ENCODE results near the gene COPZ1.
"Not testable (repeated sequence)": the region's sequence is repeated elsewhere in the genome, so short reads cannot be mapped to it uniquely, and the experiment has no call there.

The COPZ1 gene

GRCh38 chr12:54280468-54281260 lies 44.3 kb upstream of the COPZ1 start, which contains the start of gene HNRNPA1:
HNRNPA1 (plus strand) TSS chr12:54280726; CDS start chr12:54280808, 82 bp downstream.
- no peaks in the 10 kb centered on the region for H3K79me1 ChIP-seq (ENCODE audit: low read length)
- H3K79me2 ChIP-seq (ENCODE audit: control insufficient read depth, insufficient read depth, low read length): peaks cover 70% of the 10 kb centered on the region
- peak within 1 kb of the TSS; percentile 92 for H3K23ac ChIP-seq (ENCODE audit: low read length)
- DNase-seq: peak; percentile 100
- peak within 1 kb of the TSS; percentile 93 for H2BK5ac ChIP-seq (ENCODE audit: low read length)
- no peaks in the 10 kb centered on the region for H3K27me3 ChIP-seq (ENCODE audit: insufficient read depth, low read length, poor library complexity)
- H3K4me3 ChIP-seq (ENCODE audit: low read length): peak within 1 kb of the TSS; percentile 98
- H3K56ac ChIP-seq (ENCODE audit: low read length): peak within 1 kb of the TSS; percentile 100
- peaks cover 11% of the 10 kb centered on the region for H3K36me3 ChIP-seq (ENCODE audit: control insufficient read depth, insufficient read depth, low read length)
- H3K18ac ChIP-seq (ENCODE audit: low read length): peak within 1 kb of the TSS; percentile 44
- peak within 1 kb of the TSS; percentile 100 for H3K9ac ChIP-seq (ENCODE audit: low read length)
- no CpG with 5 or more reads among the region's 48 CpGs for WGBS (ENCODE audit: extremely low coverage, insufficient coverage, low lambda C conversion rate)
- H2BK15ac ChIP-seq (replicated peaks; ENCODE audit: low read depth): no peak within 1 kb of the TSS
- H2AK5ac ChIP-seq (ENCODE audit: low read length): peak within 1 kb of the TSS; percentile 98
- peaks cover 3% of the 10 kb centered on the region for H3K4me1 ChIP-seq (ENCODE audit: control insufficient read depth, low read depth, low read length)
- H3K4me2 ChIP-seq (ENCODE audit: low read length): peak within 1 kb of the TSS; percentile 44
- H4K5ac ChIP-seq (ENCODE audit: low read length): peak within 1 kb of the TSS; percentile 92
- H4K8ac ChIP-seq (ENCODE audit: low read depth, low read length): peak within 1 kb of the TSS; percentile 5
- H3K4ac ChIP-seq (ENCODE audit: low read depth, low read length): peak within 1 kb of the TSS; percentile 92
- peak within 1 kb of the TSS; percentile 90 for H3K27ac ChIP-seq (ENCODE audit: low read depth, low read length)
- H2BK120ac ChIP-seq (ENCODE audit: low read depth, low read length): no peak within 1 kb of the TSS

GRCh38 chr12:54281261-54281638 lies 43.7 kb upstream of the COPZ1 start:
- peak overlapping the region; percentile 100 for H3K9ac ChIP-seq (ENCODE audit: low read length)
- peak overlapping the region; percentile 93 for H2BK5ac ChIP-seq (ENCODE audit: low read length)
- H3K79me1 ChIP-seq (ENCODE audit: low read length); DNase-seq; H3K27me3 ChIP-seq (ENCODE audit: insufficient read depth, low read length, poor library complexity); H2BK15ac ChIP-seq (replicated peaks; ENCODE audit: low read depth); H3K4me1 ChIP-seq (ENCODE audit: control insufficient read depth, low read depth, low read length); H2BK120ac ChIP-seq (ENCODE audit: low read depth, low read length): not testable (repeated sequence)
- H3K36me3 ChIP-seq (ENCODE audit: control insufficient read depth, insufficient read depth, low read length): peaks cover 15% of the 10 kb centered on the region
- H3K4me2 ChIP-seq (ENCODE audit: low read length): peak overlapping the region; percentile 44
- H3K18ac ChIP-seq (ENCODE audit: low read length): peak overlapping the region; percentile 44
- peak overlapping the region; percentile 92 for H3K4ac ChIP-seq (ENCODE audit: low read depth, low read length)
- H4K8ac ChIP-seq (ENCODE audit: low read depth, low read length): peak overlapping the region; percentile 5
- H3K79me2 ChIP-seq (ENCODE audit: control insufficient read depth, insufficient read depth, low read length): peaks cover 67% of the 10 kb centered on the region
- peak overlapping the region; percentile 92 for H3K23ac ChIP-seq (ENCODE audit: low read length)
- H2AK5ac ChIP-seq (ENCODE audit: low read length): peak overlapping the region; percentile 98
- no CpG with 5 or more reads among the region's 10 CpGs for WGBS (ENCODE audit: extremely low coverage, insufficient coverage, low lambda C conversion rate)
- peak overlapping the region; percentile 92 for H4K5ac ChIP-seq (ENCODE audit: low read length)
- peak overlapping the region; percentile 100 for H3K56ac ChIP-seq (ENCODE audit: low read length)
- H3K27ac ChIP-seq (ENCODE audit: low read depth, low read length): peak overlapping the region; percentile 76
- H3K4me3 ChIP-seq (ENCODE audit: low read length): peak overlapping the region; percentile 98

GRCh38 chr12:54281694-54282093 lies 43.2 kb upstream of the COPZ1 start:
- not testable (repeated sequence) for H3K4me1 ChIP-seq (ENCODE audit: control insufficient read depth, low read depth, low read length)
- WGBS (ENCODE audit: extremely low coverage, insufficient coverage, low lambda C conversion rate): no CpG with 5 or more reads among the region's 4 CpGs

DNA sequence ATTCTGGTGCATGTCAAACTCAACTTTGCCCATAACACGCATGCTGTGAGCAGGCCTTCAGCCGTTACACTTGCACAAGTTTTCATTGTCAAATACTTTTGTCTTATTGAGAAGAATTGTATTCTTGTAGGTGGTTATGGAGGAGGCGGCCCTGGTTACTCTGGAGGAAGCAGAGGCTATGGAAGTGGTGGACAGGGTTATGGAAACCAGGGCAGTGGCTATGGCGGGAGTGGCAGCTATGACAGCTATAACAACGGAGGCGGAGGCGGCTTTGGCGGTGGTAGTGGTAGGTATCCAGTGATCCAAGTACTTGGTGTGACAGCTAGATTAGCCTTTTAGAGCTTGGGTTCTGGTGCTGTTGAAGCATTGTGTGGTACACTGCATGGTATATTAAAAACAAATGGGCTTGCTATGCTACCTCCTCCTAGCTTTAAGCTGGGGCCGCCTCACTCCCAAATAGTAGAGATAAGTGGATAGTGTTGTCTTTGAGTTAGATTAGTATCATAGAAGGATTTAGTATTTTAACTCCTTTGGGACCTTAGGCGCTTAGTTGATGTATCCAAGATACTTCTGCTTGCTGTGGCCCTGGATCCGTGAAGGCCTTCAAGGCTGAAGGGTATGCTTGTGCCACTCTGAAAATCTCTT lies 41.9 kb upstream of the COPZ1 start:
- Histone ChIP-seq H2BK15ac (replicated peaks; ENCODE audit: low read depth) (no peak overlapping the region), H3K9ac (ENCODE audit: low read length) (peak overlapping the region; percentile 100), H4K8ac (ENCODE audit: low read depth, low read length) (no peak overlapping the region), H3K18ac (ENCODE audit: low read length) (no peak overlapping the region), H2BK5ac (ENCODE audit: low read length) (no peak overlapping the region), H3K27ac (ENCODE audit: low read depth, low read length) (no peak overlapping the region), H3K4me3 (ENCODE audit: low read length) (peak overlapping the region; percentile 30), H3K27me3 (ENCODE audit: insufficient read depth, low read length, poor library complexity) (no peaks in the 10 kb centered on the region), H2AK5ac (ENCODE audit: low read length) (no peak overlapping the region), H3K4me2 (ENCODE audit: low read length) (peak overlapping the region; percentile 63), H2BK120ac (ENCODE audit: low read depth, low read length) (no peak overlapping the region), H3K79me2 (ENCODE audit: control insufficient read depth, insufficient read depth, low read length) (peaks cover 51% of the 10 kb centered on the region), H3K4ac (ENCODE audit: low read depth, low read length) (no peak overlapping the region), H3K23ac (ENCODE audit: low read length) (no peak overlapping the region), H4K5ac (ENCODE audit: low read length) (no peak overlapping the region), H3K4me1 (ENCODE audit: control insufficient read depth, low read depth, low read length) (peaks cover under 1% of the 10 kb centered on the region), H3K36me3 (ENCODE audit: control insufficient read depth, insufficient read depth, low read length) (peaks cover 22% of the 10 kb centered on the region), H3K79me1 (ENCODE audit: low read length) (no peaks in the 10 kb centered on the region), H3K56ac (ENCODE audit: low read length) (peak overlapping the region; percentile 34)
- no peak for DNase-seq
- no CpG with 5 or more reads among the region's 11 CpGs for WGBS (ENCODE audit: extremely low coverage, insufficient coverage, low lambda C conversion rate)

More at GRCh38 chr12:54281694-54282093, 43.2 kb upstream of the COPZ1 start:
- not testable (repeated sequence) for H4K5ac ChIP-seq (ENCODE audit: low read length); H3K18ac ChIP-seq (ENCODE audit: low read length); H3K4ac ChIP-seq (ENCODE audit: low read depth, low read length); DNase-seq; H3K23ac ChIP-seq (ENCODE audit: low read length); H3K79me1 ChIP-seq (ENCODE audit: low read length); H3K27ac ChIP-seq (ENCODE audit: low read depth, low read length); H2AK5ac ChIP-seq (ENCODE audit: low read length); H2BK15ac ChIP-seq (replicated peaks; ENCODE audit: low read depth); H2BK120ac ChIP-seq (ENCODE audit: low read depth, low read length); H3K27me3 ChIP-seq (ENCODE audit: insufficient read depth, low read length, poor library complexity); H4K8ac ChIP-seq (ENCODE audit: low read depth, low read length); H2BK5ac ChIP-seq (ENCODE audit: low read length)
- Histone ChIP-seq H3K79me2 (ENCODE audit: control insufficient read depth, insufficient read depth, low read length) (peaks cover 63% of the 10 kb centered on the region), H3K9ac (ENCODE audit: low read length) (peak overlapping the region; percentile 100), H3K56ac (ENCODE audit: low read length) (peak overlapping the region; percentile 100), H3K4me3 (ENCODE audit: low read length) (peak overlapping the region; percentile 98), H3K4me2 (ENCODE audit: low read length) (peak overlapping the region; percentile 44), H3K36me3 (ENCODE audit: control insufficient read depth, insufficient read depth, low read length) (peaks cover 17% of the 10 kb centered on the region)

- H3K36me3 ChIP-seq (ENCODE audit: control insufficient read depth, insufficient read depth, low read length): peaks cover 22% of the 10 kb centered on the region
- H3K27ac ChIP-seq (ENCODE audit: low read depth, low read length): not testable (repeated sequence)
Observed at GRCh38 chr12:54284070-54284780, 40.7 kb upstream of the COPZ1 start.

More at GRCh38 chr12:54284070-54284780, 40.7 kb upstream of the COPZ1 start:
- WGBS (ENCODE audit: extremely low coverage, insufficient coverage, low lambda C conversion rate): no CpG with 5 or more reads among the region's 2 CpGs
- not testable (repeated sequence) for H2BK5ac ChIP-seq (ENCODE audit: low read length); H3K27me3 ChIP-seq (ENCODE audit: insufficient read depth, low read length, poor library complexity); H3K23ac ChIP-seq (ENCODE audit: low read length); H4K5ac ChIP-seq (ENCODE audit: low read length); H2BK15ac ChIP-seq (replicated peaks; ENCODE audit: low read depth); H4K8ac ChIP-seq (ENCODE audit: low read depth, low read length); H2BK120ac ChIP-seq (ENCODE audit: low read depth, low read length); H2AK5ac ChIP-seq (ENCODE audit: low read length); H3K4me1 ChIP-seq (ENCODE audit: control insufficient read depth, low read depth, low read length); H3K79me1 ChIP-seq (ENCODE audit: low read length); H3K18ac ChIP-seq (ENCODE audit: low read length); DNase-seq; H3K4ac ChIP-seq (ENCODE audit: low read depth, low read length)
- peaks cover 40% of the 10 kb centered on the region for H3K79me2 ChIP-seq (ENCODE audit: control insufficient read depth, insufficient read depth, low read length)
- peak overlapping the region; percentile 34 for H3K56ac ChIP-seq (ENCODE audit: low read length)
- peak overlapping the region; percentile 100 for H3K9ac ChIP-seq (ENCODE audit: low read length)
- peak overlapping the region; percentile 11 for H3K4me3 ChIP-seq (ENCODE audit: low read length)
- H3K4me2 ChIP-seq (ENCODE audit: low read length): peak overlapping the region; percentile 63
